GM12801 (cell line): ENCODE data around the gene TASP1.

Experiments
- TF ChIP-seq, protein P1 (sequence below): IDR thresholded peaks from one replicate; pipeline ENCODE4 v1.5.1; 2011; ENCODE audit warnings: control low read depth; ENCODE audit not compliant: insufficient read length; ENCODE audit errors: extremely low read depth

TASP1 gene

DNA sequence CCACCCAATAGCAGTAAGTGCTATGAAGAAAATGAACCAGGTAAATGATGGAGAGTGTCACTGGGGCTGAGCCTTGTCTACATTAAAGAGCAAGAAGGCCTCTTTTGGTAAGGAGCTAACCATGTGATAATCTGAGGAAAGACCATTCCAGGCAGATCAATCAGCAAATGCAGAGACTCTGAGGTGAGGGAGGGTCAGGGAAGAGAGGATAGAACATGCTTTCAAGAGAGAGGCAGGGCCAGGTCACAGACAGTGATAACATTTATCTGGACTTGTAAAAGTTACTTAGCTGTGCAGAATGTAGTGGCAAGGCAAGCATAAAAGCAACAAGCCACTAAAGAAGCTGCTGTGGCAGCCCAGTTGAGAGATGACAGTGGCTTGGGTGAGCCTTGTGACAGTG, 197.3 kb downstream of the TASP1 start:
- TF ChIP-seq, protein P1, sequence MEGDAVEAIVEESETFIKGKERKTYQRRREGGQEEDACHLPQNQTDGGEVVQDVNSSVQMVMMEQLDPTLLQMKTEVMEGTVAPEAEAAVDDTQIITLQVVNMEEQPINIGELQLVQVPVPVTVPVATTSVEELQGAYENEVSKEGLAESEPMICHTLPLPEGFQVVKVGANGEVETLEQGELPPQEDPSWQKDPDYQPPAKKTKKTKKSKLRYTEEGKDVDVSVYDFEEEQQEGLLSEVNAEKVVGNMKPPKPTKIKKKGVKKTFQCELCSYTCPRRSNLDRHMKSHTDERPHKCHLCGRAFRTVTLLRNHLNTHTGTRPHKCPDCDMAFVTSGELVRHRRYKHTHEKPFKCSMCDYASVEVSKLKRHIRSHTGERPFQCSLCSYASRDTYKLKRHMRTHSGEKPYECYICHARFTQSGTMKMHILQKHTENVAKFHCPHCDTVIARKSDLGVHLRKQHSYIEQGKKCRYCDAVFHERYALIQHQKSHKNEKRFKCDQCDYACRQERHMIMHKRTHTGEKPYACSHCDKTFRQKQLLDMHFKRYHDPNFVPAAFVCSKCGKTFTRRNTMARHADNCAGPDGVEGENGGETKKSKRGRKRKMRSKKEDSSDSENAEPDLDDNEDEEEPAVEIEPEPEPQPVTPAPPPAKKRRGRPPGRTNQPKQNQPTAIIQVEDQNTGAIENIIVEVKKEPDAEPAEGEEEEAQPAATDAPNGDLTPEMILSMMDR = no peak

DNA sequence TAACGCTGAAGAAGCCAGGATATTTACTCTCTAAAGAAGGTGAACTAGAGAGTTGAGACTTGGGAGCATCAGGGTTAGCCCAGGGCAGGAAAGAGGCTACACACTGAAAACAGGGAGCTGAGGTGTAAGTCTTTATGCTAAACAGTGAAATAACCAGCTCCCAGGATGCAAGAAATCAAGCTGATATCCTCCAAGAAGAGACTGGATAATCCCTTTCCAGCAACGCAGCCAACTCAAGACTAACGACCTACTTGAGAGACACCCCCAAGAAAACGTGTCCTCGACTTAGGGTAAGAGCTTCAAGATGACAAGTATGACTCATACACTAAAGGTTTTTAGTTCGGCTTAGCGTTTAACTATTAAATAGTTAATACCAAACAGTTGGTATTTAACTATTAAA, 202.2 kb downstream of the TASP1 start:
- TF ChIP-seq, protein P1 = no peak

DNA sequence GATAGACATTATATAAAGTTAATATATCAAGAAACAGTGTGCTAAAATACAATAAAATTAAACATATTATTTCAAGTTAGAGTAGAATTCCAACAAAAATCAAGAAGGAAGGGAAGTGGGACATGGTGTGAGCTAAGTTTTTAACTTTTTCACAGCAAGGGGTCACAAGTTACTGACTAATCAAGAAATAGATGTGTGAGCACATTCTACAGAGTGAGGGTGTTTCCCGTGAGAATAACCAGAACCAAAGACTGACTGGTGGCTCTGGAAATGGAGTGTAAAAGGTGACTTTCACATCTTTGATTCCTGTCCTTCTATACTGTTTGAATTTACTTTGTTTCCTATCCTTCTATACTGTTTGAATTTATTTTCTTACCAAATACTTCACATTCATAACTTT, 206.6 kb downstream of the TASP1 start:
- TF ChIP-seq, protein P1 = no peak

DNA sequence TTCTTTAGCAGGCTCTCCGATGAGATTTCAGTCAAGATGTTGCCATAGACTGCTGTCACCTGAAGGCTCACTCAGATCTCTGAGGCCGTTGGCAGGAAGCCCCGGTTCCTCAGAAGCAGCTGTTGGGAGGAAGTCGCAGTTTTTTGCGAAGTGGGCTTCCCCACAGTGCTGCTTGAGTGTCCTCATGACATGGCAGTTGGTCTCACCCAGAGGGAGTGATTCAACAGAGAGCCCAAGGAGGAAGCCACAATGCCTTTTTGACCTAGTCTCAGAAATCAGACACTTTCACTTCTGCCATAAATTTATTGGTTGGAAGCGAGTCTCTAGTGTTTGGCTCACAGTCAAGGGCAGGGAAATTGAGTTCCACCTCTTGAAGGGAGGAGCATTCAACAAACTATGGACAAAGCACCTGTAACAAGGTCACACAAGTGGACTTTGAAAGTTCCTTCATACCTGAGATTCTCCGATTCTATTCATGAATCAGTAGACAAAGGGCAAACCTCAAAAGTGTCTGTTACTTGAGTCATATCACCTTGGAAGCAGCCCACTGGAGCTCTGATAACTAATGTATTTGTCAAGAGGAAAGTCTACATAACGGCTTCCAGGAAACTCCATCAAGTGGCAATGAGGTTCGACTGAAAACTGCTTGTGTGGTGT, 208.3 kb downstream of the TASP1 start:
- TF ChIP-seq, protein P1 = no peak

DNA sequence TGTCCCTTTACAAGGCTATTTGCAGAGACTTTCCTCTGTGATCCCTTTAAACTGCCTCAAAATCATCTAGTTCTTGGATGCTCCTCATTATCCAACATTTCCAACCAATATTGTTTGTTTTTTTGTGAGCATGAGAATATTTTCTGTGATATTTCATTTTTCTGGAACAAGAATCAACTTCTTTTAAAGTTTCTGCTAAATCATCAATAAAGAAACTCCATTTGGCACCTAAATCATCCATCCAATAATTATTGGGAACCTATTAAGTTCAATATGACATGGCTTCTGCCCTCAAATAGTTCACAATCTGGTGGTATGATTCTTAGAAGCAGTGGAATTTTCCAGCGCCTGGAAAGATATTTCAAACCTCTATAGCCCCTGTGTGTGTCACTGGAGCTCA, 210.0 kb downstream of the TASP1 start:
- TF ChIP-seq, protein P1 = no peak

DNA sequence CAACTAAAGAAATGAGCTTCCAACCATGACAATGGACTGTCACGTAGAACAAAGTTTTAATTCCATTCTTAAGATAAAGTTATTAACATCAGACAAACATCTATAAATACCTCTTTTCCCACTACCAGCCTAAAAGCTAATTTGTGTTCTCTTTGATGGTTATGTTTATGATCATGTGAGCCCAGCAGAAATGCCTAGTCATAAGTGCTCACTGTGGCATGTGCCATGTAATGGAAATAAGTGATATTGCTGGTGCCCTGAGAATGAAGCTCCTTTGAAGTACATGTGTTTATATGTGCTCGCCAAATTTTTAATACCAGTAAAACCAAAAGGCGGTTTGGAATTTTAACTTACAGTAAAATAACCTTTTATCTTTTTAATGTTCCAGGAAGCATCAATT, 211.9 kb downstream of the TASP1 start:
- TF ChIP-seq, protein P1 = no peak

DNA sequence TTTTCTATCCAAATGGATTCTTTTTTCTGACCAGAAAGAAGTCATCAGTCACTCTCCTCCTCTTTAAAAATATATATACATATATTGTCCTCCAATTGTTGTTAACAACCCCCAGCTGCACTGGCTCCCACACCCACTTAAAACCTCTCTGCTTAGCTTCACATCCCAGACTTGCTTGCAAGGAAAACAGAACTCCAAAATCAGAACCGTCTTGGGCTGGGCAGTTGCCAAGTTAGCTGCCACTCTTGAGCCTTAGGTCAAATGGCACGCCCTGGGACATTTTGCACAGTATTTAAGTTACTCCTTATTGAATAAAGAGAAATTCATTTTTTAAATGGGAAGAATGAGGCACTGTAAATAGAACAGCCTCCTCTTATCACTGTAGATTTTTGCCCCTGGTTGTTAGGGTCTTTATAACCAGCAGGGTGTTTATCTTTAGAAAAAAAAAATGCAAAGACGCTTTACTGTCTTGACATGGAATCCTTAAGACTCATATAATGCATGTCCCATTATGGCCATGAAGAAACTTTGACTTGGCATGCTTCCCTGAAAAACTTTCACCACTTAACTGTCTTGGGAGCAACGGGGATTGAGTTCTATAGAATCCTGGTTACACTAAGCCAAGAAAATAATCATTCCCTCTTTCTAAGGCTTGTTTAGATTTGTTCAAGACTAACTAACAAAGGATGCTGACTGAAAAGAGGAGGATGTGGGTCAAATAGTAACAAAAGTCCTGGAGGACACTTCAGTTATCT, 213.2 kb downstream of the TASP1 start:
- TF ChIP-seq, protein P1 = no peak
